Loucy (cell line): ENCODE results near the gene RNLS.
A peak's percentile ranks its signal among the peaks of the same experiment; 100 is the strongest.

ENCODE experiments used
- H2AFZ ChIP-seq: fragments of 200-600 bp; sonication (generic); 2 replicates; pipeline ENCODE4 v1.6.0; 2016; ENCODE audit warnings: antibody characterized with exemption, mild to moderate bottlenecking, low read length, moderate library complexity
- H3F3A ChIP-seq: fragments of 200-600 bp; 2 replicates; pipeline ENCODE4 v1.6.0; 2016; ENCODE audit warnings: antibody characterized with exemption, low read depth, mild to moderate bottlenecking
- H3K27me3 ChIP-seq: fragments of 200-600 bp; sonication (generic); 2 replicates; pipeline ENCODE4 v1.6.1; 2014; ENCODE audit warnings: low read length, mild to moderate bottlenecking; ENCODE audit not compliant: insufficient read depth, poor library complexity, severe bottlenecking
- H3K36me3 ChIP-seq: fragments of 200-600 bp; sonication (generic); 2 replicates; pipeline ENCODE4 v1.6.1; 2016; ENCODE audit warnings: low read length; ENCODE audit not compliant: insufficient read depth
- H3K4me1 ChIP-seq: fragments of 200-600 bp; sonication (generic); 2 replicates; pipeline ENCODE4 v1.5.1; 2014; ENCODE audit warnings: low read length, mild to moderate bottlenecking; ENCODE audit not compliant: insufficient read depth, poor library complexity, severe bottlenecking
- H3K4me2 ChIP-seq: fragments of 200-600 bp; sonication (generic); 2 replicates; pipeline ENCODE4 v1.6.0; 2014; ENCODE audit warnings: antibody characterized with exemption, low read length, low read depth, mild to moderate bottlenecking; ENCODE audit not compliant: poor library complexity, severe bottlenecking
- H3K4me3 ChIP-seq: fragments of 200-600 bp; sonication (generic); 2 replicates; pipeline ENCODE4 v1.5.1; 2014; ENCODE audit warnings: low read length, mild to moderate bottlenecking, mixed read lengths; ENCODE audit not compliant: poor library complexity, severe bottlenecking
- H3K79me2 ChIP-seq: fragments of 200-600 bp; sonication (generic); 2 replicates; pipeline ENCODE4 v1.6.1; 2014; ENCODE audit warnings: low read length; ENCODE audit not compliant: insufficient read depth
- H3K9ac ChIP-seq: fragments of 200-600 bp; sonication (generic); 2 replicates; pipeline ENCODE4 v1.6.0; 2014; ENCODE audit warnings: mild to moderate bottlenecking, low read depth, low read length, moderate library complexity; ENCODE audit not compliant: poor library complexity, severe bottlenecking
- H3K9me2 ChIP-seq: fragments of 200-600 bp; sonication (generic); replicated peaks from 2 replicates; pipeline ENCODE4 v1.6.1; 2016; ENCODE audit warnings: low read depth, low read length, mixed read lengths
- H3K9me3 ChIP-seq: fragments of 200-600 bp; sonication (generic); 2 replicates; pipeline ENCODE4 v1.6.1; 2014; ENCODE audit warnings: mild to moderate bottlenecking, antibody characterized with exemption, low read length, low read depth; ENCODE audit not compliant: insufficient read depth
- H4K20me1 ChIP-seq: fragments of 200-600 bp; sonication (generic); 2 replicates; pipeline ENCODE4 v1.6.0; 2014; ENCODE audit warnings: antibody characterized with exemption, low read length, mild to moderate bottlenecking; ENCODE audit not compliant: insufficient read depth, poor library complexity, severe bottlenecking
- EZH2phosphoT487 ChIP-seq: fragments of 200-600 bp; IDR thresholded peaks from 2 replicates; pipeline ENCODE4 v1.6.1; 2018; ENCODE audit warnings: antibody characterized with exemption, mild to moderate bottlenecking, moderate library complexity, borderline replicate concordance
- TF ChIP-seq, protein P1 (sequence below): fragments of 200-600 bp; sonication (generic); conservative IDR thresholded peaks from 2 replicates; pipeline ENCODE4 v1.5.1; 2014; ENCODE audit warnings: mild to moderate bottlenecking, antibody characterized with exemption, low read length

Gene RNLS

DNA sequence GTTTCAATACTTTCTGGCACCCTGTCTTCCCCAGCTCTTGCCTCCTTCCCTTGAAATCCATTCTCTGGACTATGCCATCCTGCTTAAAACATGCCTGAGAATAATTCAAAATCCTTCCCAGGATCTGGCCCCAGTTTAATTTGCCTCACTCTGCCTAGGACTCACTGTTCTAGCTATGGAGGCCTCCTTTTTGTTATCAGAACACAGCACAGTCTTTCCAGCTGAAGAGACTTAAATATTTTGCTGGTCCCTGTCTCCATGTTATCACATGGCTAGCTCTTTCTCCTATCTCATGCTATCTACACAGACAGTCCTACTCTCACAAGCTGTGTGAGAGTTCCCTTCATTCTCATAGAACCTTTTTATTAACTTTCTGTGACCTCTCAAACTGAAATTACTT is 194.8 kb downstream of the RNLS start:
- no peak for TF ChIP-seq EZH2phosphoT487
- TF ChIP-seq, protein P1, sequence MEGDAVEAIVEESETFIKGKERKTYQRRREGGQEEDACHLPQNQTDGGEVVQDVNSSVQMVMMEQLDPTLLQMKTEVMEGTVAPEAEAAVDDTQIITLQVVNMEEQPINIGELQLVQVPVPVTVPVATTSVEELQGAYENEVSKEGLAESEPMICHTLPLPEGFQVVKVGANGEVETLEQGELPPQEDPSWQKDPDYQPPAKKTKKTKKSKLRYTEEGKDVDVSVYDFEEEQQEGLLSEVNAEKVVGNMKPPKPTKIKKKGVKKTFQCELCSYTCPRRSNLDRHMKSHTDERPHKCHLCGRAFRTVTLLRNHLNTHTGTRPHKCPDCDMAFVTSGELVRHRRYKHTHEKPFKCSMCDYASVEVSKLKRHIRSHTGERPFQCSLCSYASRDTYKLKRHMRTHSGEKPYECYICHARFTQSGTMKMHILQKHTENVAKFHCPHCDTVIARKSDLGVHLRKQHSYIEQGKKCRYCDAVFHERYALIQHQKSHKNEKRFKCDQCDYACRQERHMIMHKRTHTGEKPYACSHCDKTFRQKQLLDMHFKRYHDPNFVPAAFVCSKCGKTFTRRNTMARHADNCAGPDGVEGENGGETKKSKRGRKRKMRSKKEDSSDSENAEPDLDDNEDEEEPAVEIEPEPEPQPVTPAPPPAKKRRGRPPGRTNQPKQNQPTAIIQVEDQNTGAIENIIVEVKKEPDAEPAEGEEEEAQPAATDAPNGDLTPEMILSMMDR: no peak
- H3K9ac ChIP-seq: peak overlapping the region; percentile 99
- H3K9me3 ChIP-seq: peaks cover 4% of the 10 kb centered on the region
- H3K9me2 ChIP-seq: no peaks in the 10 kb centered on the region
- peak overlapping the region; percentile 72 for H3K4me3 ChIP-seq
- H2AFZ ChIP-seq: no peak overlapping the region
- H3K4me1 ChIP-seq: peaks cover 83% of the 10 kb centered on the region
- peaks cover 20% of the 10 kb centered on the region for H3K79me2 ChIP-seq
- peak overlapping the region; percentile 97 for H3K4me2 ChIP-seq
- H4K20me1 ChIP-seq: no peaks in the 10 kb centered on the region
- no peaks in the 10 kb centered on the region for H3K27me3 ChIP-seq
- peaks cover 2% of the 10 kb centered on the region for H3K36me3 ChIP-seq
- H3F3A ChIP-seq: peaks cover 25% of the 10 kb centered on the region

DNA sequence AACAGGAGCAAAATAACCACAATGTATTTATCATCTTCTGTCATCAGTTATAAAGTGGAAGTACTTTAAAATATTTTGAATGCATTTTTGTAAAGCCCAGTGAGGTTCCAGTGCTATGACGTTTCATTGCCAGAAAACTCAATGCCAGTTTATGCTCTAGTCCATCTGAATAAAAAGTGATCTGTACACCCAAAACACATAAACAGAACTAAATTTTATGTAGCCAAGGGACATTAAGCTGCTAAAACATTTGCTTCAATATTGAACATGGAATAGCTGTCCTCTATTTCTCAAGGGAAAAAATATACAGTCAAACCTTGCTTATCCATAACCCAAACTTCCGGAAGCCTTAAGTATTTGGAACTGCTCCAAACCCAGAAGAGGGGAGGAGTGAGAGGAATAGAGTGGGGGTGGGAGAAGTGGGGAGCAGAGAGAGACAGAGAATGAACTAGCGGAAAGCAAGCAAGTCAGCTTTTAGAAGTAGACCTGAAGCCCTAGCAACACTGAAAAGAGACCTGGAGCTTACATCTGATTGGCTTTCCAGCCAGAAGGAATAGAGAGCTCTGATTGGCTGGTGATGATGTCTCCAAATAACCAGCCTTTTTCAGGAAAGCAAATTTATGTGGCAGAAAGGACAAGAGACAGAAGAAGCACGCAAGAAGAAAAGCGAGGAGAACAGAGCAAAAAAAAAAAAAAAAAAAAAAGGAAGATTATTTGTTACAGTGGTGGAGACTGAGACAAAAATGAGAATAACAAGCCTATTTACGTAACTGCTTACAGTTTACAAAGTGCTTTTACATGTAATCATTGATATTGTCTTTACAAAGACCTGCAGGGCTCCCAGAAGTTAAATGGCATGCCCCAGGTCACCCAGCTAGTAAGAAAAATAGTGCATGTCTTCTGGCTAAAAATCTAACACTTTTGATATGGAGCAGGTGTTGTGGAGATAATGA is 196.0 kb downstream of the RNLS start:
- peak overlapping the region; percentile 99 for H3K9ac ChIP-seq
- peaks cover 16% of the 10 kb centered on the region for H3K9me3 ChIP-seq
- no peaks in the 10 kb centered on the region for H4K20me1 ChIP-seq
- peak overlapping the region; percentile 72 for H3K4me3 ChIP-seq
- TF ChIP-seq, protein P1: no peak
- peak overlapping the region; percentile 97 for H3K4me2 ChIP-seq
- H3K27me3 ChIP-seq: no peaks in the 10 kb centered on the region
- peaks cover 20% of the 10 kb centered on the region for H3K79me2 ChIP-seq
- no peaks in the 10 kb centered on the region for H3K9me2 ChIP-seq
- H3K4me1 ChIP-seq: peaks cover 84% of the 10 kb centered on the region
- peaks cover 25% of the 10 kb centered on the region for H3F3A ChIP-seq
- peaks cover 15% of the 10 kb centered on the region for H3K36me3 ChIP-seq
- no peak overlapping the region for H2AFZ ChIP-seq

DNA sequence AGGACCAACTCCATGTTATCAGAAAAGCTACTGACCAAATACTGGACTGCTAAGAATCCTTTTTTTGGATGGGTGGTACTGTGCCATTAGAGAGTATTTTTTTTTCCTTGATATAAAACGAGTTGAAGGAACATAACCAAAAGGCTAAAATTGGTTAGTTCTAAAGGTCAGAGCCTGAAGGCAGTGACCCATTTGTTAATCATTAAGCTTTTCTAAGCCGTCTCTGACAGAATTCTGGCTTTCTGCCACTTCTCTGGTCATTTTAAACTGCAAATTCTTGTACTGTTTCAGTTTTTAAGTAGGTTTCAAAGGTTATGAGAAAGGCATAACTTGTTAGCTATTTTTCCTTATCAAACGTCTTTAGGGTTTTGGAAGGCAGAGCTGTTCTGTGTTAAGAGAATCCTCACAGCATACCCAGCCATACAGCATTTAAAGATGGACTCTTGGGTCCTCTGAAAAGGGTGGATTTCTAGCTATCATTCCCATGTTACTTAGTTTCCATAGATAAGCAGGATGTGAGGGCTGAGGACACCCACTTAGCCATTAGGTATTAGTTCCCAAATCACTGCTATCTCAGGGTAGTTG is 196.8 kb downstream of the RNLS start:
- Histone ChIP-seq H3K27me3 (no peaks in the 10 kb centered on the region), H3K36me3 (peaks cover 18% of the 10 kb centered on the region), H3K9ac (peak overlapping the region; percentile 99), H3K79me2 (peaks cover 20% of the 10 kb centered on the region), H3F3A (peaks cover 25% of the 10 kb centered on the region), H3K9me3 (peaks cover 21% of the 10 kb centered on the region), H3K9me2 (no peaks in the 10 kb centered on the region), H4K20me1 (no peaks in the 10 kb centered on the region), H2AFZ (no peak overlapping the region), H3K4me1 (peaks cover 77% of the 10 kb centered on the region), H3K4me2 (peak overlapping the region; percentile 97), H3K4me3 (peak overlapping the region; percentile 72)
- TF ChIP-seq, protein P1: no peak
- TF ChIP-seq EZH2phosphoT487: no peak
